ENCODE measurements around the gene DNMBP. TPM values are rescaled to one million over a fixed set of nuclear protein-coding genes. Genes with fewer than 3 reads are reported as not detected.

Gene DNMBP
- total RNA-seq, 1 experiment from 2014 or later: 39.3 TPM

GRCh38 chr10:99849536-99849935, 160.2 kb downstream of the DNMBP start:
- in situ Hi-C loops (cut with HindIII; ENCODE audit: low pct_unique_long_range_greater_than_20kb, low sequenced_read_pairs): no loop called here
- no TSS peak for BruUV-seq (replicated peaks)
- ChIA-PET CTCF (no interaction called here), POLR2A (no interaction called here)
- Histone ChIP-seq H3K4me1 (ENCODE audit: control insufficient read depth, insufficient read depth, low read length) (peaks cover 19% of the 10 kb centered on the region), H3K27ac (ENCODE audit: low read length) (peak overlapping the region; percentile 36; the same call in 1 of the 2 replicates), H3K4me3 (ENCODE audit: low read depth in 2 of 2, low read length in 2 of 2) (no peak overlapping the region), H3K27me3 (ENCODE audit: control insufficient read depth, insufficient read depth, low read length) (no peaks in the 10 kb centered on the region), H3K9me3 (ENCODE audit: control insufficient read depth, insufficient read depth, low read depth, low read length) (no peaks in the 10 kb centered on the region), H3K36me3 (ENCODE audit: control insufficient read depth, insufficient read depth, low read length) (no peaks in the 10 kb centered on the region)
- intact Hi-C loops (cut with micrococcal nuclease; ENCODE audit: unreplicated experiment): loop anchor here (5.0 to 10.0 kb wide), 3 partner anchors 118 to 335 kb away; partner anchors contain the start of gene ERLIN1
- TF ChIP-seq TCF7L2 (IDR thresholded peaks at IDR 0.05; ENCODE audit: low read depth, low read length) (no peak), REST (IDR thresholded peaks at IDR 0.05; ENCODE audit: insufficient read depth in 1 of 2, low read depth in 2 of 2, low read length in 1 of 2) (no peak)
- ATAC-seq (no peak), DNase-seq (ENCODE audit: low read depth, low spot score) (no peak)

- ChIA-PET POLR2A (no interaction called here), CTCF (no interaction called here)
- no peak overlapping the region for H3K4me3 ChIP-seq (ENCODE audit: low read depth in 2 of 2, low read length in 2 of 2)
- no peaks in the 10 kb centered on the region for H3K36me3 ChIP-seq (ENCODE audit: control insufficient read depth, insufficient read depth, low read length)
- peaks cover 19% of the 10 kb centered on the region for H3K4me1 ChIP-seq (ENCODE audit: control insufficient read depth, insufficient read depth, low read length)
- no peaks in the 10 kb centered on the region for H3K9me3 ChIP-seq (ENCODE audit: control insufficient read depth, insufficient read depth, low read depth, low read length)
- no TSS peak for BruUV-seq (replicated peaks)
- peak overlapping the region; percentile 36; the same call in 1 of the 2 replicates for H3K27ac ChIP-seq (ENCODE audit: low read length)
- in situ Hi-C loops (cut with HindIII; ENCODE audit: low pct_unique_long_range_greater_than_20kb, low sequenced_read_pairs): no loop called here
- no peak for TF ChIP-seq POLR2AphosphoS5 (IDR thresholded peaks at IDR 0.05; ENCODE audit: low read depth, low read length)
- no peak for TF ChIP-seq TCF7L2 (IDR thresholded peaks at IDR 0.05; ENCODE audit: low read depth, low read length)
- no peak for TF ChIP-seq SIN3A (IDR thresholded peaks at IDR 0.05; ENCODE audit: borderline replicate concordance, insufficient read depth, low read depth, low read length)
- TF ChIP-seq CTCF (IDR thresholded peaks at IDR 0.05): no peak
- no peak for TF ChIP-seq REST (IDR thresholded peaks at IDR 0.05; ENCODE audit: insufficient read depth in 1 of 2, low read depth in 2 of 2, low read length in 1 of 2)
- intact Hi-C loops (cut with micrococcal nuclease; ENCODE audit: unreplicated experiment): loop anchor here (5.0 to 10.0 kb wide), 3 partner anchors 118 to 336 kb away; partner anchors contain the start of gene ERLIN1
- H3K27me3 ChIP-seq (ENCODE audit: control insufficient read depth, insufficient read depth, low read length): no peaks in the 10 kb centered on the region
- DNase-seq (ENCODE audit: low read depth, low spot score): no peak
- no peak for ATAC-seq
These were observed 160.7 kb downstream of the DNMBP start for GRCh38 chr10:99849057-99849456.

Measured in Panc1 (cell line).